ENCODE results near the gene RAB17. TPM values are rescaled to one million over a fixed set of nuclear protein-coding genes. Genes with fewer than 3 reads are reported as not detected.

Gene RAB17
- total and polyA plus RNA-seq, 2 donors from 2014 or later = 59.1 to 151 TPM

- DNase-seq = no peak
Observed at GRCh38 chr2:237567276-237568029, 23.1 kb downstream of the RAB17 start.

GRCh38 chr2:237566401-237567235 is 23.9 kb downstream of the RAB17 start, which contains the start of gene PRLH:
PRLH (plus strand) TSS chr2:237566574; CDS start chr2:237566574, 0 bp downstream.
- Histone ChIP-seq H3K36me3 (ENCODE audit: control insufficient read depth in 2 of 3, insufficient read depth in 3 of 3, low read length in 3 of 3) (peaks cover 0 to 2% (median 0%) of the 10 kb centered on the region in 3 donors), H3K4me1 (ENCODE audit: control insufficient read depth in 2 of 3, insufficient read depth in 2 of 3, low read depth in 1 of 3, low read length in 3 of 3) (no peaks in the 10 kb centered on the region), H3K27ac (ENCODE audit: low read depth in 2 of 2, low read length in 2 of 2) (no peak within 1 kb of the TSS), H3K9me3 (ENCODE audit: control insufficient read depth in 2 of 3, insufficient read depth in 1 of 3, low read length in 3 of 3) (peaks cover 0 to 5% (median 0%) of the 10 kb centered on the region in 3 donors), H3K9ac (ENCODE audit: low read length in 3 of 3) (no peak within 1 kb of the TSS), H3K27me3 (ENCODE audit: control insufficient read depth, insufficient read depth, low read length) (no peaks in the 10 kb centered on the region), H3K4me3 (ENCODE audit: low read length in 3 of 3) (no peak within 1 kb of the TSS)
- intact Hi-C loops (cut with DNase I) = no loop called here
- FAIRE-seq = no peak
- TF ChIP-seq CTCF (IDR thresholded peaks at IDR 0.05; ENCODE audit: borderline replicate concordance, extremely low read depth, insufficient read depth) = no peak
- peak in 1 of 5 donors; percentile 66 for DNase-seq

More at GRCh38 chr2:237567276-237568029, 23.1 kb downstream of the RAB17 start:
- no peak overlapping the region for H3K27ac ChIP-seq (ENCODE audit: low read depth in 2 of 2, low read length in 2 of 2)
- H3K9ac ChIP-seq (ENCODE audit: low read length in 3 of 3) = no peak overlapping the region
- TF ChIP-seq CTCF (IDR thresholded peaks at IDR 0.05; ENCODE audit: borderline replicate concordance, extremely low read depth, insufficient read depth) = no peak
- no peak for FAIRE-seq
- intact Hi-C loops (cut with DNase I) = no loop called here
- H3K4me3 ChIP-seq (ENCODE audit: low read length in 3 of 3) = no peak overlapping the region
- peaks cover 0 to 5% (median 0%) of the 10 kb centered on the region in 3 donors for H3K9me3 ChIP-seq (ENCODE audit: control insufficient read depth in 2 of 3, insufficient read depth in 1 of 3, low read length in 3 of 3)
- peaks cover 0 to 2% (median 0%) of the 10 kb centered on the region in 3 donors for H3K36me3 ChIP-seq (ENCODE audit: control insufficient read depth in 2 of 3, insufficient read depth in 3 of 3, low read length in 3 of 3)
- peaks cover 0 to 5% (median 0%) of the 10 kb centered on the region in 3 donors for H3K4me1 ChIP-seq (ENCODE audit: control insufficient read depth in 2 of 3, insufficient read depth in 2 of 3, low read depth in 1 of 3, low read length in 3 of 3)
- H3K27me3 ChIP-seq (ENCODE audit: control insufficient read depth, insufficient read depth, low read length) = no peaks in the 10 kb centered on the region

GRCh38 chr2:237565974-237566373 is 24.6 kb downstream of the RAB17 start:
- no peak for TF ChIP-seq CTCF (IDR thresholded peaks at IDR 0.05; ENCODE audit: borderline replicate concordance, extremely low read depth, insufficient read depth)
- intact Hi-C loops (cut with DNase I) = no loop called here

More at GRCh38 chr2:237565974-237566373, 24.6 kb downstream of the RAB17 start:
- no peak overlapping the region for H3K27ac ChIP-seq (ENCODE audit: low read depth in 2 of 2, low read length in 2 of 2)
- no peak overlapping the region for H3K4me3 ChIP-seq (ENCODE audit: low read length in 3 of 3)
- no peak overlapping the region for H3K9ac ChIP-seq (ENCODE audit: low read length in 3 of 3)
- H3K4me1 ChIP-seq (ENCODE audit: control insufficient read depth in 2 of 3, insufficient read depth in 2 of 3, low read depth in 1 of 3, low read length in 3 of 3) = no peaks in the 10 kb centered on the region
- DNase-seq (no peak), FAIRE-seq (no peak)
- no peaks in the 10 kb centered on the region for H3K27me3 ChIP-seq (ENCODE audit: control insufficient read depth, insufficient read depth, low read length)
- H3K36me3 ChIP-seq (ENCODE audit: control insufficient read depth in 2 of 3, insufficient read depth in 3 of 3, low read length in 3 of 3) = peaks cover 0 to 2% (median 0%) of the 10 kb centered on the region in 3 donors
- H3K9me3 ChIP-seq (ENCODE audit: control insufficient read depth in 2 of 3, insufficient read depth in 1 of 3, low read length in 3 of 3) = peaks cover 0 to 5% (median 0%) of the 10 kb centered on the region in 3 donors

All from kidney (tissue), 14 donors.